HG03378 (cell line): Measurements from ENCODE around the gene FARSB.

Source experiments
- ATAC-seq: cut with Tn5 transposase; IDR thresholded peaks from one replicate; pipeline ENCODE4 v1.9.1; 2021; ENCODE audit warnings: mild to moderate bottlenecking, moderate library complexity; ENCODE audit not compliant: unreplicated experiment

Gene FARSB

GRCh38 chr2:222668494-222669154 is 12.7 kb upstream of the FARSB start:
- no peak for ATAC-seq

DNA sequence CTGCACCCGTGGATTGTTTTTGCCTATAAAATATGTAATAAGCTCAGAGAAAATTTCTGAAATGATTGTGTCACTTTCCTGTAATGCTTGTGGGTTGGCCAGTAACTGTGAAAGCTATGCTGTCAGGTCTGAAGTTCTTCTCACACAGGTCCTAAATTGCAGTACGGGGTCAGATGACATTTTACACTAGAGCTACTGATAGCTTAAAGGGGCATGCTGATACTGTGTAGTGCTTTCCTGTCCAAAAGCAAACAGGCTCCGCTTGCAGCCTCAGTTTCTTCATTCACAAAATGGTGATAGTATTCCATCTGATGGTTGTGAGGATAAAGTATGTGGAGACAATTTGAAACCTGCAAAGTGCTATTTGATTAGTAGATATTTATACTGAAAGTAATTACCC is 7.6 kb upstream of the FARSB start:
- ATAC-seq = no peak

GRCh38 chr2:222656526-222657446 is 894 bp upstream of the FARSB start:
- ATAC-seq = peak; percentile 29

- no peak for ATAC-seq
Observed at GRCh38 chr2:222653280-222653679, 2.6 kb downstream of the FARSB start.

- no peak for ATAC-seq
Observed at GRCh38 chr2:222652491-222653255, 3.2 kb downstream of the FARSB start.

DNA sequence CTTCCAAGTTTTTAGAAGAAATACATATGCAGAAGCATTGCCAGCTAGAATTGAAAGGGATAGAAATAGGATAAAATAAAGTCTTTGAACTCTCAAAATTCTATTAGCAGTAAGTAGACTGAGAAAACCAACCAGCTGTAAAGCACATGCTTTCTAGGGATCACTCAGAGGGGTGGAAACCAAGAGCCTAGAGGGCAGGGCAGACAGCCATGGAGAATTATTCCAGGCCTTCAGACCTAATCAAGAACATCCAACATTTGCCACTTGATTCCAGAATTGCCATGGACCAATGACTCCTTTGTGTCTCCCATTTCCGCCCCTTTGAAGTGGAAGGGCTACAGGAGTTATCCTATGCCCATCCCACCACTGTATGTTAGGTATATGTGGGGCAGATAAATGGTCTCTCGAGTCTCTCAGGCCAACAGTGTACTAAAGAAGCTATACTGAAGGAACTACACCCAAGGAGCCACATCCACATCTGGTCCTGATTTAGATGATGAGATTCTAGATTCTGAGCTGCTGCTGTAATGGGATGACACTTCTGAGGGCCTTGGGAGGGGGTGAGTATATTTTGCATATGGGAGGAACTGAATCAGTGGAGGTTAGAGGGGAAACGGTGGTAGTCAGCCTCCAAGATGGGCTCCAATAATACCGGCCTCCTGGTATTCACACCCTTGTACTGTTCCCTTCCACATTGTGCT is 4.0 kb downstream of the FARSB start:
- ATAC-seq = no peak

GRCh38 chr2:222649801-222650200 is 6.1 kb downstream of the FARSB start:
- ATAC-seq = no peak

GRCh38 chr2:222646008-222646407 is 9.9 kb downstream of the FARSB start:
- no peak for ATAC-seq

DNA sequence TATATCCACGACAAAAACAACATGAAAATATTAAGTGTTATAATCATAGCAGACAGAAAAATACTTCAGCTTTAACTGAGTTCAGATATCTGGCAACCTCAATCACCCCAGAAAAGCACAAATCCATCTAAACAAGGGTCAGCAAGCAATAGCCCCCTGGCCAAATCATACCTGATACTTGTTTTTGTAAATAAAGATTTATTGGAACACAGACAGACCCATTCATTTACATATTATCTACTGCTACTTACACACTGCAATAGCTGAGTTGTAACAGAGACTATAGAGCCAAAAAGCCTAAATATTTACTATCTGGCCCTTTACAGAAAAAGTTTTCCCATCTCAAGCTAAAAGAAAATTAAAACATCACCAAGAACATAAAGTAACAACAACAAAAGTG is 12.8 kb downstream of the FARSB start:
- no peak for ATAC-seq

GRCh38 chr2:222641336-222641735 is 14.6 kb downstream of the FARSB start:
- no peak for ATAC-seq

DNA sequence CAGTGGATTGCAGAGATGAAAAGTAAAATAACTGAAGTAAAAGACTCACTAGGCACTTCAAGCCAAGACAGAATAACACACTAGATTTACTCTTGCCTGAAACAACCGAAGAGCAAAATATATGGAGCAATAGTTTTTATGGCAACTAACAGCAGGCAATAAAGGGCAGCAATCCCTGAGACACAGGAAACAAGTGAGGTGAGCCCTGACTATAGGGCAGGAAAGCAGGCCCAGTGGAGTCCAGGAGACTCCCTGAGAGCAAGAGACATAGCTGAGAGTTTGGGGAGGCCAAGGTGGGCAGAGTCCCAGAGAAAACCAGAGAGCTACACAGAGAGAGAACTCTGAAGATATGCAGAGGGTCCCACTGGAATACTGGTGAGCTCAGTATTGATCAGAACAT is 18.8 kb downstream of the FARSB start:
- no peak for ATAC-seq

DNA sequence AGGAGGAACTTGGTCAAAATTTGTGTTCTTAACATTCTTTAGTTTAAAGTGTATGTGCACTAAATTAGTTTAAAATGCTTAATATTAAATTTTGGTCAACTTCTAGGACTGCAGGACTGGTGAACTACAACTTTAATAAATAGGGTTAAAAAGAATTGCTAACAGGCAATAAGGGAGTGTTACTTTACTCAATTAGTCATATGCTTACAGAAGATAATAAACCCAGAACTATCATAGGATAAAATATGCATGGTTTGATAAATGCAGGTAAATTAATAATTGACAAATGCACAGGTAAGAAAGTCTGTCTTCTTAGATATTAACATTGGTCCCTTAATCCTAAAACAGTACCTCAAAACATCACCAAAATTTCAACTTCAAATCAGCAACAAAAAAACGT is 20.6 kb downstream of the FARSB start:
- ATAC-seq = no peak

DNA sequence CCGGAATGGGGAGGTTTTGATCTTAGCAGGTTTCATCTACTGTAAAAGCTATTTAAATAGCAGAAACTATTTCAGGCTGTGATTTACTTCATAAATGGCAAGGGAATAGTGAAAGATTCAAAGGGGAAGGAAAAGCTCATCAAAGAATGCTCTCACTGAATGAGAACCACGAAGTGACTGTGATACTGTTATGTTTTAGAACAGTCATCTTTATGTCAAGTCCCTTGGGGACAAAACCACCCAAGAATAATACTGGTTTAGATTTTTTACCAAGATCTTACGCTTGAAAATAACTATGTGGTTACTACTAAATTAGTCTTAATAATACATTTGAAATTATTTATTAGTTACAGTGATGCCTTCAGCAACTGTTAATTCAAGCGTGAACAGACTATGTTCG is 28.1 kb downstream of the FARSB start:
- no peak for ATAC-seq

- ATAC-seq = no peak
Observed at GRCh38 chr2:222623756-222624309, 32.1 kb downstream of the FARSB start.

- no peak for ATAC-seq
Observed at GRCh38 chr2:222622910-222623309, 33.0 kb downstream of the FARSB start.

DNA sequence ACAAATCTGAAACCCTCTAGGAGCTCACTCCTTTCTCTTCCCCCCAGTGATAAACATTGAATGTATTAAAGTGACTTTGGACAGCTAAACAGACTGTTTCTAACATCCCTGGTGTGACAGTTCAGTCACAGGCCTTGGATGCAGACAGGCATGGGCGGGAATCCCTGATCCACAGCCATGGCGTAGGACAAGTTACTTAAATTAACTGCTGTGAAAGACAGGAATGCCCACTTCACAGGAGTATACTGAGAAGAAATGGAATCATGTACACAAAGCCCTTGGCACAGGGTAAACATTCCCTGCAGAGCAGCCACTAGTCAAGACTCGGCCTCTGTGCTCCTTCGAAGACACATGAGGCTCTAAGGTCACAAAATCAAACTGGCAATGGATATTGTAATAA is 34.0 kb downstream of the FARSB start:
- ATAC-seq = no peak

DNA sequence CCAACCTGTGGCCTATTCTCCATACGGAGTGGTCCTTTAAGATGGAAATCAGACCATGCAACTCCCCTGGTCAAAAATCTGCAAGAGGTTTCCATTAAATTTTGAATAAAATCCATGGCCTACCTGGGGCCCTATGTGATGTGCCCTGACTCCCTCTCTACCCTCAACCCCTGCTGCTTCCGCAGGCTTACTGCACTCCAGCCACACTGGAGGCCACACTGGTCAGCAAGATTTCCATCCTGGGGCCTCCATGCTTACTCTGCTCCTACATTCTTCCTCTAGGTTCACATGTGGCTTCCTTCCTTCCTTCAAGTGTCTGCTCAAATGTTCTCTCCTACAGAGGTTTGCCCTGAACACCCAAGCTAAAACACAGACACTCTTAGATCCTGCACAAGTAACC is 40.6 kb downstream of the FARSB start:
- ATAC-seq = no peak

- ATAC-seq = peak; percentile 85
Observed at GRCh38 chr2:222613715-222614331, 42.1 kb downstream of the FARSB start.

DNA sequence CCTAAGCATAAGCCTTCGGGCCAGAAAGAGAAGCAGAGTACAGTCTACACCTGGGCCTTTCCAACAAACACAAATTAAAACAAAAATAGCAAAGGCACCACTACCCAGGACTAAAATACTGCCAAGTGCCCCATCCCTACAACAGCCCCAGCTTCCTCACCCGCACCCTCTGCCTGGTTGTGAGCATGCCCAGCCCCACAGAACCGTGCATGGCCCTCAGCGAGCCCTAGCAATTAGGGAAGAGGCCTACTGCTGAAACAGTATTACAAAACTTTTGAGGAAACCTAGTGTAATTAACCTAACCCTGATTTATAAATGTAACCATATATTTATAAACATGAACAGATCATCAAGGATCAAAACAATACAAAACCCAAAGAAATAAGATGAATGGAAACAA is 44.2 kb downstream of the FARSB start:
- ATAC-seq = no peak

DNA sequence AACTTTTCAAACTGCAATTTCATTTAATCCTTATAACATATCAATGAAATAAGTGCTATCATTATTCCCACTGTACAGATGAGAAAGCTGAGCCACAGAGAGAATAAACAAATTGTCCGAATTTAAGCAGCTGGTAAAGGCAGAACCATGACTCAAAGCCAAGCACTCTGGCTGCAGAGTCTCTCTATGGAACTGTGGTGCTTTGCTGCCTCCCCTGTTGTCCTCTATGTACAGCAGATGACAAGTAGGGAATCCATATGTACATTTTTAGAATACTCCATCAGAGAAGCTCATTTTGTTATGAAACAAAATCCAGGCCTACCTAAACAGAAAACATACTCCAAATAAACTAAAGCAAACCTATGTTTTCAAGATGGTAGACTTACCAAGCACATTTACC is 45.1 kb downstream of the FARSB start:
- no peak for ATAC-seq
